GM19438 (cell line): Measurements from ENCODE around the gene DAZ1.
"Not testable (repeated sequence)": the region's sequence is repeated elsewhere in the genome, so short reads cannot be mapped to it uniquely, and the experiment has no call there.

Experiments used
- ATAC-seq: cut with Tn5 transposase; IDR thresholded peaks from one replicate; pipeline ENCODE4 v1.9.1; 2021; ENCODE audit warnings: low read depth; ENCODE audit not compliant: unreplicated experiment

Gene DAZ1, protein sequence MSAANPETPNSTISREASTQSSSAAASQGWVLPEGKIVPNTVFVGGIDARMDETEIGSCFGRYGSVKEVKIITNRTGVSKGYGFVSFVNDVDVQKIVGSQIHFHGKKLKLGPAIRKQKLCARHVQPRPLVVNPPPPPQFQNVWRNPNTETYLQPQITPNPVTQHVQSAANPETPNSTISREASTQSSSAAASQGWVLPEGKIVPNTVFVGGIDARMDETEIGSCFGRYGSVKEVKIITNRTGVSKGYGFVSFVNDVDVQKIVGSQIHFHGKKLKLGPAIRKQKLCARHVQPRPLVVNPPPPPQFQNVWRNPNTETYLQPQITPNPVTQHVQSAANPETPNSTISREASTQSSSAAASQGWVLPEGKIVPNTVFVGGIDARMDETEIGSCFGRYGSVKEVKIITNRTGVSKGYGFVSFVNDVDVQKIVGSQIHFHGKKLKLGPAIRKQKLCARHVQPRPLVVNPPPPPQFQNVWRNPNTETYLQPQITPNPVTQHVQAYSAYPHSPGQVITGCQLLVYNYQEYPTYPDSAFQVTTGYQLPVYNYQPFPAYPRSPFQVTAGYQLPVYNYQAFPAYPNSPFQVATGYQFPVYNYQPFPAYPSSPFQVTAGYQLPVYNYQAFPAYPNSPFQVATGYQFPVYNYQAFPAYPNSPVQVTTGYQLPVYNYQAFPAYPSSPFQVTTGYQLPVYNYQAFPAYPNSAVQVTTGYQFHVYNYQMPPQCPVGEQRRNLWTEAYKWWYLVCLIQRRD

GRCh38 chrY:23198908-23199307, at the start of gene DAZ1:
DAZ1 (minus strand) TSS chrY:23199008; CDS start chrY:23198800, 208 bp downstream.
- ATAC-seq, result not testable (repeated sequence)

GRCh38 chrY:23219233-23219632, 20.4 kb upstream of the DAZ1 start, which contains the start of gene DAZ2:
DAZ2 (plus strand) TSS chrY:23219533; CDS start chrY:23219741, 208 bp downstream.
- ATAC-seq, result not testable (repeated sequence)

DNA sequence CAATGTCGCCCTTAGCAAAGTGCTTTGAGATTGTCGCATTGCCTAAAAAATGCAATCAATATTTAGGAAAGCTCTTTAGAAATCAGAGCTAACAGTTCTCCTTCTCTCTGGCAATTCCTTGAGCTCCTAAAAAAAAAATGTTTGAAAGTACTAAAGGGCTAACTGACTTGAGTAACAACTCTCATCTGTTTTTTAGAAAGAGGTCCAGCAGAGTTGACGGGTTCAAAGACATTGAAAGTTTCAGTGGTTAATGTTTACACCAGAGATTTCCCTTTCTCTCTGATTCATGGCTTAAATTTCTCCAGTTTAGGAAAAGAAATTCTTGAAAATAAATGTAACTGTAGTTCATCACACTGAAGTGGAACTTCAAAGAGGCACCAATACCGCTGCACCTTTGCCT, 11.9 kb upstream of the DAZ1 start:
- ATAC-seq, result not testable (repeated sequence)

GRCh38 chrY:23209802-23210495, 11.1 kb upstream of the DAZ1 start:
- ATAC-seq, result not testable (repeated sequence)

- not testable (repeated sequence) for ATAC-seq
These were observed 8.6 kb upstream of the DAZ1 start for GRCh38 chrY:23207455-23207854.
